A549 (cell line): Measurements from ENCODE around the gene DAZL. TPM values are rescaled to one million over a fixed set of nuclear protein-coding genes. Genes with fewer than 3 reads are reported as not detected.

ENCODE experiments used
- ATAC-seq, 2 experiments: fragments of 200-7000 bp in 1 of 2; fragments of >200 bp in 1 of 2; cut with Nextera tagmentation in 1 of 2; cut with Tn5 transposase in 1 of 2; 3 replicates each; pipeline versions ENCODE4 v1.8.0 to v1.9.1; 2018 to 2020; ENCODE audit warnings: mild to moderate bottlenecking in 1 of 2, moderate library complexity in 1 of 2
- CTCF ChIA-PET: fragments of 300-600 bp; sonication (Branson Sonifier 250); formaldehyde crosslinking; extraction: SDS; loops from one replicate; lab custom pipeline; 2021; ENCODE audit warnings: antibody characterized with exemption, inconsistent platforms; lab: Yijun Ruan, JAX
- POLR2A ChIA-PET: fragments of 350-600 bp; formaldehyde crosslinking; extraction: SDS; loops from one replicate; lab custom pipeline; 2021; ENCODE audit warnings: antibody characterized with exemption, inconsistent platforms; lab: Yijun Ruan, JAX
- DNase-seq, 2 experiments: peaks; one replicate each; pipeline versions ENCODE4 v3.0.0 to v3.0.0-alpha.2; 2011 to 2016; ENCODE audit warnings: low read depth in 1 of 2, low spot score in 1 of 2
- FAIRE-seq: peaks from 2 replicates; lab custom pipeline; 2011; peaks lifted over from hg19 to GRCh38; lab: Jason Lieb, UNC
- H3K27ac ChIP-seq, 2 experiments: fragments of >200 bp; sonication (Bioruptor Twin); formaldehyde crosslinking; 3 replicates each; pipeline ENCODE4 v1.5.1; 2016 to 2017
- H3K4me1 ChIP-seq: fragments of >200 bp; sonication (Bioruptor Twin); formaldehyde crosslinking; 3 replicates; pipeline ENCODE4 v1.6.1; 2016
- H3K4me2 ChIP-seq: fragments of >200 bp; sonication (Bioruptor Twin); formaldehyde crosslinking; 3 replicates; pipeline ENCODE4 v1.6.1; 2016
- H3K4me3 ChIP-seq: fragments of >200 bp; sonication (Bioruptor Twin); formaldehyde crosslinking; 3 replicates; pipeline ENCODE4 v1.5.1; 2016
- H3K9me3 ChIP-seq: fragments of >200 bp; sonication (Bioruptor Twin); formaldehyde crosslinking; 3 replicates; pipeline ENCODE4 v1.6.1; 2016
- ATOH8 ChIP-seq: fragments of 250-450 bp; sonication (Bioruptor Pico); IDR thresholded peaks from 2 replicates; pipeline ENCODE4 v1.5.0; 2020; ENCODE audit warnings: low read depth, mild to moderate bottlenecking, moderate library complexity
- BCL3 ChIP-seq: fragments of >200 bp; sonication (Bioruptor Twin); formaldehyde crosslinking; IDR thresholded peaks from 3 replicates; pipeline ENCODE4 v1.6.1; 2016
- CBX2 ChIP-seq: fragments of 200-600 bp; sonication (generic); IDR thresholded peaks from 2 replicates; pipeline ENCODE4 v1.6.1; 2016; ENCODE audit warnings: low read depth, mild to moderate bottlenecking, borderline replicate concordance
- CEBPB ChIP-seq, 2 experiments: fragments of >200 bp in 1 of 2; sonication (Bioruptor Twin) in 1 of 2; formaldehyde crosslinking in 1 of 2; IDR thresholded peaks; 2 replicates each; pipeline ENCODE4 v1.6.1; 2012 to 2016
- CHD4 ChIP-seq: fragments of 200-600 bp; sonication (generic); IDR thresholded peaks from 2 replicates; pipeline ENCODE4 v1.6.1; 2016; ENCODE audit warnings: antibody characterized with exemption, mild to moderate bottlenecking, borderline replicate concordance
- CTCF ChIP-seq: fragments of >200 bp; sonication (Bioruptor Twin); formaldehyde crosslinking; IDR thresholded peaks from 3 replicates; pipeline ENCODE4 v1.5.1; 2016
- ELK1 ChIP-seq: fragments of 150-350 bp; IDR thresholded peaks from 2 replicates; pipeline ENCODE4 v1.6.1; 2014; ENCODE audit warnings: low read depth, mild to moderate bottlenecking, low read length
- ESRRA ChIP-seq: fragments of 150-350 bp; IDR thresholded peaks from 2 replicates; pipeline ENCODE4 v1.6.1; 2014; ENCODE audit warnings: mild to moderate bottlenecking, low read length, borderline replicate concordance
- GATA3 ChIP-seq: IDR thresholded peaks from 2 replicates; pipeline ENCODE4 v1.6.1; 2012; ENCODE audit warnings: borderline replicate concordance
- HMGXB4 ChIP-seq: fragments of 250-450 bp; sonication (Bioruptor Pico); IDR thresholded peaks from 2 replicates; pipeline ENCODE4 v1.5.0; 2021; ENCODE audit warnings: mild to moderate bottlenecking, moderate library complexity, borderline replicate concordance
- KDM5A ChIP-seq: fragments of 200-600 bp; sonication (generic); IDR thresholded peaks from 2 replicates; pipeline ENCODE4 v1.6.1; 2016; ENCODE audit warnings: antibody characterized with exemption, mild to moderate bottlenecking
- MAFK ChIP-seq: fragments of 450-650 bp; IDR thresholded peaks from 2 replicates; pipeline ENCODE4 v1.6.1; 2014; ENCODE audit not compliant: partially characterized antibody
- MAX ChIP-seq: IDR thresholded peaks from 2 replicates; pipeline ENCODE4 v1.6.1; 2012
- PBX3 ChIP-seq: IDR thresholded peaks from 2 replicates; pipeline ENCODE4 v1.6.1; 2012
- REST ChIP-seq: fragments of 200-600 bp; sonication (generic); IDR thresholded peaks from 2 replicates; pipeline ENCODE4 v1.6.1; 2016; ENCODE audit warnings: antibody characterized with exemption, mild to moderate bottlenecking, moderate library complexity
- RNF2 ChIP-seq: fragments of 200-600 bp; sonication (generic); IDR thresholded peaks from 2 replicates; pipeline ENCODE4 v1.6.1; 2016; ENCODE audit warnings: low read depth, mild to moderate bottlenecking, antibody characterized with exemption, moderate library complexity, borderline replicate concordance
- SMC3 ChIP-seq: fragments of >200 bp; sonication (Bioruptor Twin); formaldehyde crosslinking; IDR thresholded peaks from 3 replicates; pipeline ENCODE4 v1.6.1; 2018; ENCODE audit warnings: inconsistent platforms
- ZC3H11A ChIP-seq: fragments of 450-650 bp; IDR thresholded peaks from 2 replicates; pipeline ENCODE4 v1.6.1; 2014; ENCODE audit warnings: antibody characterized with exemption, mild to moderate bottlenecking
- ZSCAN20 ChIP-seq: fragments of 250-450 bp; sonication (Bioruptor Pico); IDR thresholded peaks from 2 replicates; pipeline ENCODE4 v1.8.0; 2022; ENCODE audit warnings: mild to moderate bottlenecking, moderate library complexity
- WGBS: methylation state at CpG from one replicate; pipeline ENCODE4 v1.1.6; 2017; ENCODE audit errors: missing lambda C conversion rate; 5-methylcytosine and 5-hydroxymethylcytosine counted together
- polyA plus RNA-seq, 4 experiments: library from polyadenylated mRNA; depleted of rRNA in 3 of 4; stranded (reverse); fragments of >200 nt; fragmentation: RNase III in 1 of 4; extraction: RNeasy Plus Mini Kit Qiagen cat#74134 plus additional on column Dnase treatment in 1 of 4; gene quantifications; 2 replicates in 3 of 4; 3 replicates in 1 of 4; pipeline ENCODE4 v1.2.3, GENCODE V29; 2011 to 2017

DAZL gene
- polyA plus RNA-seq, 2 of the 4 experiments (the other 2 are of a cell fraction), result not detected

- TF ChIP-seq ELK1, result no peak
- no peak for TF ChIP-seq GATA3
- TF ChIP-seq ZC3H11A, result no peak
- no peak for TF ChIP-seq MAFK
- TF ChIP-seq RNF2, result no peak
- TF ChIP-seq HMGXB4, result no peak
- no peak for TF ChIP-seq CEBPB (IDR thresholded peaks at IDR 0.05)
- no peak for TF ChIP-seq CTCF
- no peak for TF ChIP-seq BCL3
- no peak for TF ChIP-seq ESRRA
- TF ChIP-seq KDM5A, result no peak
- TF ChIP-seq PBX3, result no peak
- no peak for TF ChIP-seq MAX
- TF ChIP-seq ATOH8 (CRISPR knock-in tag), result no peak
- no peak for TF ChIP-seq CBX2
- ChIA-PET POLR2A (no interaction called here), CTCF (interaction anchor here (0.5 to 3.9 kb wide), 17 partner anchors 9 to 298 kb away, joined by 3 to 78 read pairs (median 7); partner anchors contain the start of genes DPH3 and OXNAD1)
- DNase-seq (no peak), ATAC-seq (peak in 1 of 2 experiments; percentile 50; a peak in 3 of 6 replicates), FAIRE-seq (no peak)
- no peak overlapping the region for H3K4me3 ChIP-seq
- no peak overlapping the region; the same call in 2 of the 3 replicates for H3K4me2 ChIP-seq
- H3K4me1 ChIP-seq, result 0 out of 3 replicates have a peak, but pooled peaks cover 4% of the 10 kb centered on the region
- H3K27ac ChIP-seq, result peak overlapping the region; percentile 63 to 85; a peak in 5 of 6 replicates
- WGBS, result 71% methylated on average over 4 of the region's 4 CpGs
- H3K9me3 ChIP-seq, result no peaks in the 10 kb centered on the region
Measured at GRCh38 chr3:16551342-16551976, 53.8 kb downstream of the DAZL start.

GRCh38 chr3:16550676-16551341 is 54.4 kb downstream of the DAZL start:
- Histone ChIP-seq H3K4me3 (no peak overlapping the region), H3K4me2 (peak overlapping the region; percentile 24), H3K4me1 (0 out of 3 replicates have a peak, but pooled peaks cover 4% of the 10 kb centered on the region), H3K27ac (peak overlapping the region; percentile 63 to 85; a peak in 5 of 6 replicates), H3K9me3 (no peaks in the 10 kb centered on the region)
- 14% methylated on average over 7 of the region's 7 CpGs for WGBS
- peak; percentile 99 for ATAC-seq
- peak; percentile 67 to 85 for DNase-seq
- CTCF ChIA-PET, result interaction anchor here (0.5 to 3.9 kb wide), 27 partner anchors 10 to 420 kb away, joined by 3 to 78 read pairs (median 5); partner anchors contain the start of genes DPH3 and OXNAD1
- POLR2A ChIA-PET, result no interaction called here
- peak; percentile 7 for FAIRE-seq
- TF ChIP-seq CTCF (peak; percentile 94), REST (no peak), CHD4 (no peak), SMC3 (peak; percentile 94), ZSCAN20 (CRISPR knock-in tag) (no peak)
